HepG2 (cell line): ENCODE measurements around the gene RNF13. TPM values are rescaled to one million over a fixed set of nuclear protein-coding genes. Genes with fewer than 3 reads are reported as not detected.

Source experiments
- ARNTL ChIP-seq: sonication (generic); formaldehyde crosslinking; IDR thresholded peaks from 2 replicates; pipeline ENCODE4 v1.4.0; 2020; ENCODE audit warnings: mild to moderate bottlenecking, missing genetic modification reagents
- CHCHD3 ChIP-seq: sonication (generic); formaldehyde crosslinking; IDR thresholded peaks from 2 replicates; pipeline ENCODE4 v1.8.0; 2022; ENCODE audit warnings: mild to moderate bottlenecking, missing genetic modification reagents, moderate library complexity
- CREM ChIP-seq, 2 experiments: sonication (generic) in 1 of 2; formaldehyde crosslinking in 1 of 2; IDR thresholded peaks; 2 replicates each; pipeline versions ENCODE4 v1.4.0 to v1.6.1; 2016 to 2020; ENCODE audit warnings: antibody characterized with exemption in 1 of 2, mild to moderate bottlenecking in 1 of 2, missing genetic modification reagents in 1 of 2
- HIC2 ChIP-seq: sonication (generic); formaldehyde crosslinking; IDR thresholded peaks from 2 replicates; pipeline ENCODE4 v1.9.0; 2022; ENCODE audit warnings: low read depth, missing genetic modification reagents
- KLF16 ChIP-seq, 2 experiments: sonication (generic) in 1 of 2; formaldehyde crosslinking in 1 of 2; IDR thresholded peaks; 2 replicates each; pipeline versions ENCODE4 v1.6.1 to v1.8.0; 2016 to 2023; ENCODE audit warnings: missing genetic modification reagents in 2 of 2, missing compliant biosample characterization in 1 of 2
- NR2F1 ChIP-seq, 2 experiments: fragments of 450-650 bp in 1 of 2; formaldehyde crosslinking in 1 of 2; IDR thresholded peaks; 2 replicates each; pipeline versions ENCODE4 v1.5.0 to v1.6.1; 2016 to 2020; ENCODE audit warnings: mild to moderate bottlenecking in 1 of 2, missing compliant biosample characterization in 1 of 2, missing genetic modification reagents in 1 of 2, moderate library complexity in 1 of 2
- PHF8 ChIP-seq: sonication (generic); formaldehyde crosslinking; IDR thresholded peaks from 2 replicates; pipeline ENCODE4 v1.5.0; 2020; ENCODE audit warnings: missing genetic modification reagents
- RELA ChIP-seq: sonication (generic); formaldehyde crosslinking; IDR thresholded peaks from 2 replicates; pipeline ENCODE4 v1.4.0; 2020; ENCODE audit warnings: missing genetic modification reagents
- SALL1 ChIP-seq: sonication (generic); formaldehyde crosslinking; IDR thresholded peaks from 2 replicates; pipeline ENCODE4 v1.8.0; 2022; ENCODE audit warnings: mild to moderate bottlenecking, missing genetic modification reagents
- TAF1 ChIP-seq: sonication (generic); formaldehyde crosslinking; IDR thresholded peaks from 2 replicates; pipeline ENCODE4 v1.4.0; 2020; ENCODE audit warnings: missing genetic modification reagents
- TBX2 ChIP-seq: sonication (generic); formaldehyde crosslinking; IDR thresholded peaks from 2 replicates; pipeline ENCODE4 v1.5.0; 2020; ENCODE audit warnings: missing genetic modification reagents, mild to moderate bottlenecking, borderline replicate concordance
- XBP1 ChIP-seq: sonication (generic); formaldehyde crosslinking; IDR thresholded peaks from 2 replicates; pipeline ENCODE4 v1.5.0; 2020; ENCODE audit warnings: missing genetic modification reagents
- ZBTB44 ChIP-seq: sonication (generic); formaldehyde crosslinking; IDR thresholded peaks from 2 replicates; pipeline ENCODE4 v1.4.0; 2020; ENCODE audit warnings: missing genetic modification reagents
- ZNF264 ChIP-seq: sonication (generic); formaldehyde crosslinking; IDR thresholded peaks from 2 replicates; pipeline ENCODE4 v1.4.0; 2020; ENCODE audit warnings: missing genetic modification reagents
- ZNF281 ChIP-seq: sonication (generic); formaldehyde crosslinking; IDR thresholded peaks from 2 replicates; pipeline ENCODE4 v1.4.0; 2020; ENCODE audit warnings: missing genetic modification reagents, borderline replicate concordance
- ZNF350 ChIP-seq: sonication (generic); formaldehyde crosslinking; IDR thresholded peaks from 2 replicates; pipeline ENCODE4 v1.4.0; 2020; ENCODE audit warnings: mild to moderate bottlenecking, low read depth, missing genetic modification reagents, borderline replicate concordance
- ZNF512B ChIP-seq: sonication (generic); formaldehyde crosslinking; IDR thresholded peaks from 2 replicates; pipeline ENCODE4 v1.5.1; 2020; ENCODE audit warnings: missing genetic modification reagents, mild to moderate bottlenecking, borderline replicate concordance
- ZNF589 ChIP-seq: sonication (generic); formaldehyde crosslinking; conservative IDR thresholded peaks from 2 replicates; pipeline ENCODE4 v1.8.0; 2022; ENCODE audit warnings: mild to moderate bottlenecking, moderate library complexity, missing genetic modification reagents
- ZNF619 ChIP-seq: sonication (generic); formaldehyde crosslinking; IDR thresholded peaks from 2 replicates; pipeline ENCODE4 v1.4.0; 2020; ENCODE audit warnings: mild to moderate bottlenecking, missing genetic modification reagents
- polyA plus RNA-seq, 8 experiments: library from polyadenylated mRNA; depleted of rRNA in 3 of 8; stranded (reverse) in 7 of 8; unstranded in 1 of 8; fragments of >200 nt; fragmentation: Illumina TruSeq in 4 of 8; extraction: Trizol in 4 of 8; gene quantifications; 2 replicates each; pipeline versions ENCODE4 v1.2.1 to v1.2.3, GENCODE V29; 2011 to 2016; ENCODE audit warnings: low read depth in 4 of 8, missing spikeins in 1 of 8, mixed read lengths in 1 of 8; ENCODE audit not compliant: insufficient read depth in 1 of 8
- total RNA-seq, 5 experiments: library from RNA; depleted of rRNA; stranded (reverse); fragments of >200 nt; fragmentation: Illumina TruSeq; extraction: Trizol; gene quantifications; 2 replicates each; pipeline ENCODE4 v1.2.3, GENCODE V29; 2016; ENCODE audit warnings: low read depth in 1 of 5

The RNF13 gene
- total and polyA plus RNA-seq, 2 of the 13 experiments (the other 11 are each of a cell fraction or from before 2014, with no cell fraction given) = 39.8 to 46.0 TPM

- TF ChIP-seq ZBTB44 (CRISPR knock-in tag) (0 out of 2 replicates have a peak, but pooled peaks have one; percentile 12), NR2F1 (CRISPR knock-in tag; IDR thresholded peaks at IDR 0.05) (0 out of 4 replicates have a peak, but pooled peaks of 1 of the 2 experiments have one; percentile 3), ZNF281 (CRISPR knock-in tag) (peak; percentile 59; the same call in 1 of the 2 replicates), TAF1 (peak; percentile 82), XBP1 (peak; percentile 77; the same call in 1 of the 2 replicates), ZNF589 (peak; percentile 88; the same call in 1 of the 2 replicates), ZNF512B (CRISPR knock-in tag) (peak; percentile 74; the same call in 1 of the 2 replicates), RELA (CRISPR knock-in tag) (no peak), ARNTL (CRISPR knock-in tag) (peak; percentile 78; the same call in 1 of the 2 replicates), KLF16 (CRISPR knock-in tag; IDR thresholded peaks at IDR 0.05) (peak in 1 of 2 experiments; percentile 81; a peak in 2 of 4 replicates), PHF8 (CRISPR knock-in tag) (peak; percentile 94), SALL1 (peak; percentile 63), TBX2 (CRISPR knock-in tag) (peak; percentile 81), ZNF350 (CRISPR knock-in tag) (peak; percentile 82; the same call in 1 of the 2 replicates), HIC2 (CRISPR knock-in tag) (peak; percentile 70), CREM (IDR thresholded peaks at IDR 0.05) (peak; percentile 27; the same call in 1 of the 2 replicates), CREM (CRISPR knock-in tag; IDR thresholded peaks at IDR 0.05) (no peak), ZNF264 (CRISPR knock-in tag) (peak; percentile 17; the same call in 1 of the 2 replicates), CHCHD3 (peak; percentile 69; the same call in 1 of the 2 replicates), ZNF619 (CRISPR knock-in tag) (no peak; the same call in 1 of the 2 replicates)
Measured at GRCh38 chr3:149812606-149813366, at the start of gene RNF13 (continued).
